Gastroesophageal sphincter (tissue), 3 donors: Measurements from ENCODE around the gene PADI2.

Source experiments
- EP300 ChIP-seq: sonication (generic); formaldehyde crosslinking; IDR thresholded peaks from one replicate; pipeline ENCODE4 v1.6.1; 2017; ENCODE audit warnings: antibody characterized with exemption, mild to moderate bottlenecking
- POLR2A ChIP-seq, 2 donors: fragments of 450-650 bp; IDR thresholded peaks; one replicate each; pipeline ENCODE4 v1.6.1; 2017; ENCODE audit warnings: antibody characterized with exemption in 2 of 2, mild to moderate bottlenecking in 2 of 2, moderate library complexity in 1 of 2
- TF ChIP-seq, protein P1 (sequence below), 4 experiments: fragments of 200-600 bp in 2 of 4; fragments of 450-650 bp in 2 of 4; sonication (generic) in 1 of 4; IDR thresholded peaks; one replicate each; pipeline ENCODE4 v1.5.1; 2017 to 2019; ENCODE audit warnings: antibody characterized with exemption in 4 of 4, mild to moderate bottlenecking in 2 of 4, moderate library complexity in 2 of 4

DNA sequence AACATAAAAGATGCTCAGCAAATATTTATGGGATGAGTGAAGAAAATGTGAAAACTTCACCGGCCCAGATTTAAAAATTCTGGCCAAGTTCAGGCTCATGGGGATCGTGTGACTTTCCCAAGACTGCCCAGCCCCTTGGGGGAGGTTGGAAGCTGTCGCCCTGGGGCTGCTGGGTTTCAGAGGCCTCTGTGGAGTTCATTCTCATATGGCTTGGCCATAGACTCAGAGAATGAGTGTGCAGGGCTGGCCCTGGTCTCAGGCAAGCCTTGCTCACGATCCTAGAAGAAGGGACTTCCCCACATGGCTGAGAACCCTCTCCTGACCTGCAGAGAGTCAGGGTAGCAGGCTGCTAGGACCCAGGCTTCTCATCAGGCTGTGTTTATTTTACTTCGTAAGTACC, 24.6 kb downstream of the PADI2 start:
- TF ChIP-seq, protein P1, sequence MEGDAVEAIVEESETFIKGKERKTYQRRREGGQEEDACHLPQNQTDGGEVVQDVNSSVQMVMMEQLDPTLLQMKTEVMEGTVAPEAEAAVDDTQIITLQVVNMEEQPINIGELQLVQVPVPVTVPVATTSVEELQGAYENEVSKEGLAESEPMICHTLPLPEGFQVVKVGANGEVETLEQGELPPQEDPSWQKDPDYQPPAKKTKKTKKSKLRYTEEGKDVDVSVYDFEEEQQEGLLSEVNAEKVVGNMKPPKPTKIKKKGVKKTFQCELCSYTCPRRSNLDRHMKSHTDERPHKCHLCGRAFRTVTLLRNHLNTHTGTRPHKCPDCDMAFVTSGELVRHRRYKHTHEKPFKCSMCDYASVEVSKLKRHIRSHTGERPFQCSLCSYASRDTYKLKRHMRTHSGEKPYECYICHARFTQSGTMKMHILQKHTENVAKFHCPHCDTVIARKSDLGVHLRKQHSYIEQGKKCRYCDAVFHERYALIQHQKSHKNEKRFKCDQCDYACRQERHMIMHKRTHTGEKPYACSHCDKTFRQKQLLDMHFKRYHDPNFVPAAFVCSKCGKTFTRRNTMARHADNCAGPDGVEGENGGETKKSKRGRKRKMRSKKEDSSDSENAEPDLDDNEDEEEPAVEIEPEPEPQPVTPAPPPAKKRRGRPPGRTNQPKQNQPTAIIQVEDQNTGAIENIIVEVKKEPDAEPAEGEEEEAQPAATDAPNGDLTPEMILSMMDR (IDR thresholded peaks at IDR 0.05): no peak
- no peak for TF ChIP-seq EP300
- TF ChIP-seq POLR2A (IDR thresholded peaks at IDR 0.05): no peak
